GM18868 (cell line): ENCODE data around the gene H6PD.

Source experiments
- ATAC-seq: cut with Tn5 transposase; IDR thresholded peaks from one replicate; pipeline ENCODE4 v1.9.1; 2021; ENCODE audit warnings: mild to moderate bottlenecking, moderate library complexity; ENCODE audit not compliant: unreplicated experiment

Gene H6PD

DNA sequence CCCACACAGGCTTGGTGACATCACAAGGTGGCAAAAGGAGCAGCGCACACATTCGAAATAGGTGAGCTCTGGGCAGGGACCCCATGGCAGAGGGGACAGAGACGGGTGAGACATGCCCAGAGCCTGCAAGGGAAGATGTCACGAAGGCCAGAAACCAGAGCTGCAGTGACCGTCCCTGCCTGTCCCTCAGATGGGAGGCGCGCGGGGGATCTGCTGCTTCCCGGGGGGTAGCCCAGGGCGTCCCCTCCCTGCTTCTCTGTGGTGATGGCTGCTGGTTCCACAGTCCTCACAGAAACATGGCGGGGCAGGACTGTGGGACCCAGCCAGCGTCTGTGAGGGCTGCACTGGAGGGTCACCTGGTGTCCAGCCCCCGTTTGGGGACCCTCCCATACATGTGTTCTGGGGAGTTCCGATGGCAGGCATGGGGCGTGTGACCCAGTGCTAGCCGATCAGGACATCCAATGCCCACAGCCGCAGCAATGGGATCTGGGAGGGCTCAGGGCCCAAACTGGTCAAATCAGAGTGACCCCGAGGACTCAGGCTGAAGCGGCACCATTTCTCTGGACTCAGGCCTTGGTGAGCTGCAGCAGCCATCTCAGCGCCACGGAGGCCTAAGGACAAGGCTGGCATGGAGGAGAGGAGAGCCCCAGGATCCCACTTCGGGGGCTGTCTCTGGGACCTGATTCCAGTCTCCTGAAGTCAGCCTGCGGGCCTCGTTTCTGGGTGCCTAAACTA, 37.5 kb downstream of the H6PD start:
- ATAC-seq: no peak

DNA sequence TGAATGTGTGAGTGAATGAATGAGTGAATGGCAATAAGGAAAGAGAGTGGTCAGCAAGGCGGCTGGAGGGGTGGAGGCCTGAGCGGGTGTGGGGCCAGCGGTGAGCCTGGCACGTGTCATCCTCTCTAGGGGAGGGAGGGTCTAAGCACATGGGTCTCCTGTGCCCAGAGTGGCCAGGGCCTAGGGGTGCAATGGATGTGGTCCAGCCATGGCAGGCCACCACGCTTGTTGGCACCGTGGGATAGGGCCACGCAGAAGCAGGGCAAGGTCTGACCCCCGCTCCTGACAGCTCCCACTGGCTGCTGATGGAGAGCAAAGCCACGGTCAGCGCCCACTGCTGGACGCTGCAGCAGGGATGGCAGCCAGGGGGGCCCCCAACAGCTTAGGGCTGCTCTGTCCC, 38.6 kb downstream of the H6PD start:
- ATAC-seq: no peak

DNA sequence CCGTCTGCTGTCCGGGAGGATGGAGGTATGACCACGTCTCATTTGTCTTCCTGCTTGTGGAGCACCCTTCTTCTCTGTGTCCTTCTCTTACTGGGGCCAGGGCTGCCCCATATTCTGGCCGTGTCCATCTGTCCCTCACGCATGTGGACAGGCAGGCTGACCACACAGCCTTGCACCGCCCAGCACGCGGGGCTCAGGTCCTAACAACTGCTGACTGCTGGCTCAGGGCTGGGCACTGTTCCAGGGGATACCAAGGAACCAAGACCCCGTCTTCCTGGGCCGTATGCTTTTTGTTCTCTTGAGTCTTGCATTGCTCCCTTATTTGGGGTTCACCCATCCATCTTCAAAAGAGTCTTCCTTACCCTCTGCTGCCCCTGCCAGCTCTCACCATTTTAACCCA, 40.6 kb downstream of the H6PD start:
- no peak for ATAC-seq

DNA sequence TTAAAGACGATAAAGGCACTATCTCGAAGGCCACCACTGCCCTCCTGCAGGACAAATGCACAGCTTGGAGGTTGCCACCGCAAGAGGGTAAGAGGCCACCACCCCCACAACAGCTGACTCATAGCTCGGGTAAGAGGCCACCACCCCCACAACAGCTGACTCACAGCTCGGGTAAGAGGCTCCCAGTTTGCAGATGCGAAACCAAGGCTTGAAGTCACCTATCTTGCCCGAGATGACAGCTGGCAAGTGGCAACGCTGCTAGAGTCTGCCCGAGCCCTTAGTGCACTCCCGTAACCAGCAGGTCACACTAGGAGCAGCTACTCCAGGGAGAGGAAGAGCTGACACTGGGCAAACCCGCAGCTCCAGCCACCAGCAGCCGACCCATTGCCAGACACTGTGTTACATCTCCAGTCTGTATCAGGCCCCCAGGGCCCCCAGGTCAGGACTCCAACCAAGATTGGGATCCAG, 41.0 kb downstream of the H6PD start:
- ATAC-seq: peak; percentile 81

DNA sequence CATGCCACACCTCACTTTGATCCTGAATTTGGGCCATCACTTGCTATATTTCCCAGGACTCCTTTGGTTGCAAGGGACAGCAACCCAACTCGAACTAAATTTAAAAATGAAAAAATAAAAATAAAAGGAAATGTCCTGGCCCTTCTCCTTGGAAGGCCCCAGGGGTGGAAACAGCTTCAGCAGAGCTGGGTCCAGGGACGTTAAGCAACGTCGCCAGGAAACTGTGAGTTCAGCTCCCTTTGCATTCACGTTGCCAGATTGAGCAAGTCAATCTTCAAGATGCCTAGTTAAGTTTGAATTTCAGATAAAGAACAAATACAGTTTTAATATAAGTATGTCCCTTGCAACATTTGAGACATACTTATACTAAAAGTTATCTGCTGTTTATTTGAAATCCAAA, 43.5 kb downstream of the H6PD start:
- no peak for ATAC-seq

DNA sequence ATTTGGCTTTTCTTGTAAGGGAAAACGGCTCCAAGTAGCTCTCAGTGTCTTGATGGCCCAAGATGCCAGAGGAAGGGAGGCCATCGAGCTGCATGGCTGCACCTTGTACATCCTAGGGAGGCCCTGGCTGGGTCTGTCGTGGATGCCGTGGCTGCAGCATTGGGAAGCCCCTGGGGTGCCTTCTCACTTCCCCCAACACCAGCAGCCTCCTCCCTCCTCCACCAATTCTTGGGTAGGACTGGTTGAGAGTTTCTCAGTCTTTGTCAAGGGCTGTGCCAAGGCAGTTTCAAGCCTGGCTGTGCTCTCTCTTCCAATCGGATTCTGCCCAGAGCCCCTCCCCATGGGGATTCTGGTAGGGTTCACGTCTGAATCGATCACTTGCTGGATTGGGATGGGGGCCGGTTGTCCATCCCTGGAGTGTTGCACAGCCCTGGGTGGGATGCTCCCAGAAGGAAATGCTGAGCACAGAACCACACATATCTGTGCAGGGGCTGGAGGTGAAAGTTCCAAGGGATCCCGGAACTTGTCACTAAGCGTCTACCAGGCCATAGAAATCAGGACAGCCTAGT, 44.1 kb downstream of the H6PD start:
- ATAC-seq: no peak

DNA sequence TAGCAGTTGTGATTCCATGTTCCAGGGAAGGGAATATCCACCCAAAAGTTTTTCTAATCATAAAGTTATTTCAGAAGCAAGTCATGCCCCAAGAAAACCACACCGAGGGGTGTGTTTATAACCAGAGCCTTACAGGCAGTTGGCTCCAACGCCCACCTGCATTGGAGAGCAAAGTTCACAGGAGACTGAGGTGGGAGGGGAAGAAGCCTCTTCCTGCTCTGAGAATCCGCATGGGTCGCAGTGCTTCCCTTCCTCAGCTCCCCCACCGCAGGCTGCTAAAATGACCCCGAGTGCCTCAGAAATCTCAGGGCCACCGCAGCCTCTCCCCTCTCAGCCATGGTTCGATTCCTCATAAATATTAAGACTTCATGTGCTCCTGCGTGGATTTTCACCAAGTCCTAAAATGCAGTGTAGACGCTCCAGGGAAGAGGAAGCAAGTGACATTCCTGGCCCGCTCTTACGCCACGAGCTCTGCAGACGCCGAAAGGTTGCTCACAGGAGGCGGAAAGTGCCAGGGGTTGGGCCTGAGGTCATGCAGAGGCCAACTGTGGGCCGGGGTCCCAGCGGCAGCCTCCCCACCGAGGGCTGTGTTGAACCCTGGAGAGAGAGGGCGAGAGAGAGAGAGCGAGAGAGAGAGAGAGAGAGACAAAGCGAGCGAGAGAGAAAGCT, 44.7 kb downstream of the H6PD start:
- ATAC-seq: no peak

DNA sequence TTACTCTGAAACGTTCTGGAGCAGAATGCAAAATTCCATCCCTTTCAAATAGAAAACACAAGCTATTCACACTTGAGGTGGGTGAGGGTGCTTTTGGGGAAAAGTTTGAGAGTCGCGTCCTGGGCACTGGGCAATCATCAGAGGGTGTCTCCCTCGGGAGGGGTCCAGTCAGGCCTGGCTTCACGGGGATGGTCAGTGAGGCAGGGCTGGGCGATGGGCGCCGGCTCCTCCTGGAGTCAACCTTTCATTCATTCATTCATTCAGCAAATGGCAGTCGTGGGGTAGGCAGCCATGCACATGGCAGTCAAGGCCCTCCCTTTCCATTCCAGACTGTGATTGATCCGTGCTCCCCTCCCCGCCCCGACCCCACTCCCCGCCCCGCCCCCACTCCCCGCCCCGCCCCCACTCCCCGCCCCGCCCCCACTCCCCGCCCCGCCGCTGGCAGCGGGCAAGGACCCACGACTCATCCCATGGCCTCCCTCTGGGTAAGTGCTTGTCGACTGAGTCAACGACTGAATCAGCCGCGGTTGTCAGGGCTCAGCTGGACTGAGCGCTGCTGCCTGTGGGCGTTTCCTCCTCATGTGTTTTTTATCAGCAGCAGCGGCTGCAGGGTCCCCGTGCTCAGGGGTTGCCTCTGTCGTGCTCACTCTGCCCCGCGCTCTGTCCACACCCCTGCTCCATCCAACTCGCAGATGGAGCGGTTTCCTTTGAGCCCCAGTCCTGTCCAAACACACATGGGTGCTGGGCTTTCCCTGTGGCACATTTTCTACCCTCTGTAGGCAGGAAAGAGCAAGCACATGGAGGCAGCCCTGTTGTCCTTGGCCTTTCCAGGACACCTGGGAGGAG, 45.7 kb downstream of the H6PD start:
- no peak for ATAC-seq

DNA sequence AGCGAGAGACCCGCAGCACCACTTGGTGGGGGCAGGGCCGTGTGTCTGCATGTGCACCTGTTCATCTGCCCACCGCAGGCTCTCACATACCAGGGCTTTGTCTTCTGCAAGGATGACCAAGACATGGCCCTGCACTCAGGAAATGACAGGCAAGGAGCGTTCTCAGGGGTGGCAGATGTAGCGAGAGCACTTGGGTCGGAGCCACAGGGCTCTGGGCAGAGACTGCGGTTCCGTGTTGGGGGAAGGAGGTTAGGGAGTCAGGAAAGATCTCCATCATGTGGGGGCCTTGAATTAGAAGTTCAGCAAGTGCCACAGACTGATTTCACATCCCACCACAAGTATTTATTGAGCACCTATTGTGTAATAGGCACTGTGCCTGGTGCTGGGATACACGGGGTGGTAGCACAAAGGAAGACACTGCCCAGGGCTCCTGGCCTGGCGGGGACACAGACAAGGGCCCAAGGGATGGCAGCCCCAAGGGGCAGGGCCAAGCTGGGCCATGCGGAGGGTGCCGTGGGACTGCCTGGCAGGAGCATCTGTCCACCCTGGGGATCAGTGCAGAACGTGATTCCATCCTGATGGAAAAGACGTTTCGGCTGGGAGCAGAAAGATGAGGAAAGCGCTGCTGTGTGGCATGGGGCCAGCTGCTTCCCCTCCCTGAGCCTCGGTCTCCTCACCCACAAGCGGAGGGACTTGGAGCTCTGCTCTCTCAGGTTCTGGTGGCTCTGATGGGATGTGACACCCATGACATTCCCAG, 46.7 kb downstream of the H6PD start:
- ATAC-seq: no peak

DNA sequence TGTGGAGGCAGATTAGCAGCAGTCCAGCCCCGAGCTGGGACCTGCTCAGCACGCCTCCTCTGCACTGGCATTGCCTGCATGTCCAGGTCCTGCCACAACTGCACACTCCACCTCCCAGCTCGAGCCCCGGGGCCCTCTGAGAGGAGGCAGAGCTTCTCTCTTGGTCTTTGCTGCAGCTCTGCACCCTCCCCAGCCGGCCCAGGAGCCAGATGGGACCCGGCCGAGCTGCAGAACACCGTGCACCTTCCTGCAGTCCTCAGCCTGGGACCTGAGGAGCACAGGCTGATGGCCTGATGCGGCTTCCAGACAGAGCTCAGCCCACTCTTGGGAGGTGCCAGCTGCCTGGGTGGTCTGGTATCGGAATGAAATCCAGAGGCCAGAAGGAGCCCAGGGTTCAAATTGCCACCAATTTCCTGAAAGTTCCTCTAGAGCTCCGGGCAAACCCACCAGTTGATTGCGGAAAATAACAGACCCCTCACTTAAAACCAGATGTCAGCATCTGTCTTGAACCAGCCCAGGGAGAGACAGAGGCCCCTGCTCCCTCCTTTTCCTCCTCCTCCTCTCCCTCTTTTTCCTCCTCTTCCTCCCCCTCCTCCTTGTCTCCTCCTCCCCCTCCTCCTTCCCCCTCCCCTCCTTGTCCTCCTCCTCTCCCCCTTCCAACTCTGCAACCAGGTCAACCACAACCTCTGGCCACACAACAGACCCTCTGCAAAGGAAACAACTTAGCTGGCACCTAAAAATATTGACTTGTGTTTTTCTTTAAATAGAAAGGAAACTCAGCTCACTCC, 47.5 kb downstream of the H6PD start:
- no peak for ATAC-seq

DNA sequence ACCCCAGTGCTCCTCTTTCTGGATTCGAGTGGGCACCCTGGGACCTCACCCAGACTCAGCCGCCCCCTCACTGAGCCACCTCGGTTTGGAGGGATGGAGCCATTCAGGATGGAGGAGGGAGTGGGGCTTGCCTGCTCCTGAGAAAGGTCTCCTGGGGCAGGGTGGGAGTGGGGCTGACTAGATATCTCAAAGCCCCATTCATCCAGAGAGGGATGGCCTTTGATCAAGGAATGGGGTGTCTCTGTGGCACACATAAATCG, 48.1 kb downstream of the H6PD start:
- ATAC-seq: no peak

DNA sequence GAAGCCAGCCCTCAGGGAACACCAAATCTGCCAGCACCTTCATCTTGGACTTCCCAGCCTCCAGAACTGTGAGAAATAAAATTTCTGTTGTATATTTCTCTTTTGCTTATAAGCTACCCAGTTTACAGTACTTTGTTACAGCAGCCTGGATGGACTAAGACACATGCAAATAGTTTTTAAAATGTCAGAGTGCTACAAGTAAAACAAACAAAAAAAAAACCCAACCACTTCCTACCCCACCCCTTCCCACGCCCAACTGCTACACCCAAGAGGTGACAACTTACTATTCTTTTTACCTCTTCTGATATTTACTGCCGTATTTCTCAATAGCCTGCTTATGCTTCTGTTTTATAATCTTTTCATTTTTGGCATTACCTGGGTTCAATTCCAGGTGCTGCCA, 49.5 kb downstream of the H6PD start:
- no peak for ATAC-seq

DNA sequence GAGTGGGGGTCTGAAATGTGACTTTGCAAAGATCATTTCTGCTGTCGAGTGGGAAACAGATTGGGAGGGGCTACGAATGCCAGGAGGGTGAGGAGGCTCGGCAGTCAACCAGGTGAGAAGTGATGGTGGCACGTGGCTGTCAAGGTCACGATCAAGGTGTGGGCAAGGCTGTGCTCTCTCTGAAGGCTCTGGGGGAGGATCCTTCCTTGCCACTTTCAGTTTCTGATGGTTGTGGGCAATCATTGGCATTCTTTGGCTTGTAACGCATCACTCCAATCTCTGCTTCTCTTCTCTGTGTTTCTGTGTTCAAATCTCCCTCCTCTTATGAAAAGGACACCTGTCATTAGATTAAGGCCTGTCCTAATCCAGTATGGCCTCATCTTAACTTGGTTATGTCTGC, 52.0 kb downstream of the H6PD start:
- no peak for ATAC-seq

DNA sequence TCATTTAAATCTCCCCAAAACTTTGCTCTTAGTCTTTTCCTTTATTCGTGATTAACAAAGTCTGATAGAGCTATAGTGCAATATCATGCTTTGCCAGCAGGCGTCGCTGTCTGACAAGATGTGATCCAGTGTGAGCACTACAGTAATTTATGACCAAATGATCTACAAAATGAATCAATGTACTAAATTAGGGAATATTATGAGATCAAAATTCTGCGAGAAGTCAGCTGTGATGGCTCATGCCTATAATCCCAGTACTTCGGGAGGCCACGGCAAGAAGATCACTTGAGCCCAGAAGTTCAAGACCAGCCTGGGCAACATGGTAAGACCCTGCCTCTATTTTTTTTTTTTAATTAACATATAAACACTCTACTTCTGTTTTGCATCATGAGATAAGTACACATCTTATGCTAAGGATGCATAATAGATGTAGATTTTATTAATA, 54.5 kb downstream of the H6PD start:
- no peak for ATAC-seq

DNA sequence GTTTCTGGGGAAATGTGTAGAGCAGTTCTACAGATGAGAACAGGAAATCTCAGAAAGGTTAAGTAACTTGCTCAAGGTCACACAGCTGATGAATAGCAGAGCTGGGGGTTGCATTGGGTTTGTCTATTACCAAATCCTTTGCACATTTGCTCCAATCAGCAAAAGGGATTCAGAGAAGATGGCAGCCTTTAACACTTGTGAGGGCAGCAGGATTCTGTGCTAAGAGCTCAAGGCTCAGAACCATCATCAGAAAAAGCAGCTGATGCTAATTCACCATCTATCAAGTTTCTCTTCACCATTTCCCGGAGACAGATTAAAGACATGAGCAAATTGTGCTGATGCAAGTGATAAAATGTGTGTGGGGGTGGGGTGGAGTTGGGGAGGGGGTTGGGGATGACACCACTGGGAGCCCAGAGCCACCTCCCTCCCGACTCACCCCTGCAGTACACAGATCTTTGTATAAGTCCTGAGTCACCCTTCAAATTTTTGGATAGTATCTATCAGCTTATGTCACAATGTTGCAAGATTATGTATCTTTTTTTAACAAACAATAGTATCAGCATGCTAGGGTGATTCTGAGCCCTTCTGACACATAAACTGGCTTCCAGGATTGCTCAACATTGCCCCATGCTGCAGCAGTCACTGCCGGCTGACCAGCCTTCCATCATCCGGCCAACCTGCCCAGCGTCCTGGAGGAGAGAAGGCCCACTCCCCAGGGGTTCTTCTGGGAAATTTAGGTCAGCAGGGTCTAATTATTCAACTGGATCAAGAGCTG, 55.3 kb downstream of the H6PD start:
- no peak for ATAC-seq

DNA sequence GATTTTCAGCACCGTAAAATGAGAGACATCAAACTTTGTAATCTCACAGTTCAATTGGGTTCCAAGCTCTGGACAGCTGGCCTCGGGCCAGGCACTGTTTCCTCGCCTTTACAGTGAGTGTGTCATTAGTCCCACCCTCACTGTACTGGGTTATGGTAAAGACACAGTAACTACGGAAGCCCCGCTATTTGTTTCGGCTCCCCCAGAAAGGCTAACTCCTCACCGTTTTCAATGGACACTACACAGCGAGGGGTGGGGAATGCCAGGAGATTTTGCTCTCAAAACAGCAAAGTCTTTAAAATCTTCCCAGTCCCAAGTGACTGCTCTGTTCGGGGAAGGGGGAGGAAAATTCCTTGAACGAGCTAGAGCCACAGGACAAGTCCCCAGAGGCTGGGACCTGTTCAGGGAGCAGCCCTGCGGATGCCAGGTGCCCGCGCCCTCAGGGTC, 57.4 kb downstream of the H6PD start:
- no peak for ATAC-seq

DNA sequence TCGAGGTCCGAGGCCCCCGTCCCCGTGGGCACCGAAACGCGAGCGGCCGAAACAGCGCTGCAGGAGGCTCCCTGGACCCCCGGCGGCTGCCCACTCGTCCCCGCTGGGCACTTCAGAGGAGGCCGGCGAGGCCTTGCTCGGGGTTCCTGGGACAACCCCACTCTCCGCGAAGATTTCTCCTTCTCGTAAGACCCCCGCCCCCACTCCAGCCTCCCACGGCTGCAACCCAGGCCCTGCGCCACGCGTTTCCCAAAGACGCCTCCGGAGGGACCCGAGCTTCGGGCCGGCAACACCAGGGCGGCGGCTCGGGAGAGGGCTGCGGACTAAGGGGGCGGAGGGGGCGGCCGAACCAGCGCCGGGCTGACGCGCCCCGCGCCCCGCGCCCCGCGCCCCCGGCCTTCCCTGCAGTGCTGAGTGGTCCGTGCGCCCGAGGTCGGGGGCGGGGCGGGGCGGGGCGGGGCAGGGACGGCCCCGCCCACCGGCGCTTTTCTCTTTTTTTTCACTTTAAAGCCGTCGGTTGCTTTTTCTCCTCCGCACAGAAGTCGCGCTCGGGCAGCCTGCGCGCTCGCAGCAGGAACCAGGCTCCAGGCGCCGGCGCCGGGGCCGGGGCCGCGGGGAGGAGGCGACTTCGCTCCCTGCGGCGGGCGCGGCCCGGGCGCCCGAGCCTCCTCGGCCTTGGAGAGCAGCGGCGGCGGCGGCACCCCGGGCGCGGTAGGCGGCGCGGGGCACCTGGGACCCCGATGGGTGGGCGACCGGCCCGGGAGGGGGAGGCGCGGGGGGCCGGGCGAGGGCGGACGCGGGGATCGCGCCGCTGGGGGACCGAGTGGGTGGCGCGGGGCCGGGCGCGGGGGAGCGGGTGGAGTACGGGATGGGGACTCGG, 58.0 kb downstream of the H6PD start, which contains the start of gene SPSB1:
Gene SPSB1, plus strand, starts transcription at position 534 of the 880 bp plus-strand sequence. CDS start 62,998 bp downstream, outside the sequence.
- ATAC-seq: peak; percentile 42

DNA sequence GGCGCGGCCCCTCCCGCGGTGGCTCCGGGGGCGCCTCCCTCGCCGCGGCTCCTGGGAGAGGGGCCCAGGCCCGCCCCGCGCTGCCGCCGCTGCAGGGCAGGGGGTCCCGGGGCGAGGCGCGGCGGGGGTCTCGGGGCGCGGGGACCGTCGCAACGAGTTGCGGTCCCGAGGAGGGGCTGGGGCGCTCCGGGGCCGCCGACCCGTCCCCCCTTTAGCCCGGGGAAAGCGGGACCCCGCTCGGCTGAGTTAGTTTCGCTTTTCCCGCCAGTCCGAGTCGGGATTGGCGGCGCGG, 58.6 kb downstream of the H6PD start:
- no peak for ATAC-seq
